ENCODE measurements around the gene SEMA4B. TPM values are rescaled to one million over a fixed set of nuclear protein-coding genes. Genes with fewer than 3 reads are reported as not detected.
"Not testable (repeated sequence)": the region's sequence is repeated elsewhere in the genome, so short reads cannot be mapped to it uniquely, and the experiment has no call there.

SEMA4B gene
- total RNA-seq, 1 experiment from 2014 or later, result 5.6 TPM

DNA sequence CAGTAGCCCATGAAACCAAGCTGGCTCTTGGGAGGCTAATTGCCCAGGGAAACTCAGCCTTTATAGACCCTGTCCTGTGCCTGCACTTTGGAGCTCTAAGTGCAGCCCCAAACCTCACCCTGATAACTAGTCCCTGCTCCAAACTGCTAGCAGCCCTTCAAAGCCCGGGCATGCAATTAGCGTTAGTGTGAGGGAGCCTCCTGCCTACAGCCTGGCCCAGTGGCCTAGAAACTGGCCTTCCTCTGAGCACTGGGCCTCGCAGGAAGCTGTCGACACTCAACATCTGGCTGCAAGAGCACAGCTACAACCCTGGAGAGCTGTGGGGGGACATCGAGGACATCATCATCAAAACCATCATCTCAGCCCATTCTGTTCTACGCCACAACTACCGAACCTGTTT lies 56.6 kb downstream of the SEMA4B start:
- DNase-seq (ENCODE audit: low read depth in 1 of 2, low spot score in 2 of 2), result no peak
- H3K4me1 ChIP-seq (replicated peaks), result peaks cover 10% of the 10 kb centered on the region
- H3K27ac ChIP-seq, result no peak overlapping the region
- no peak overlapping the region for H3K4me3 ChIP-seq
- no peaks in the 10 kb centered on the region for H3K9me3 ChIP-seq (replicated peaks)
- H3K36me3 ChIP-seq, result no peaks in the 10 kb centered on the region
- H3K27me3 ChIP-seq (replicated peaks), result no peaks in the 10 kb centered on the region

GRCh38 chr15:90259524-90259923 lies 58.4 kb downstream of the SEMA4B start:
- Histone ChIP-seq H3K27me3 (replicated peaks) (no peaks in the 10 kb centered on the region), H3K4me3 (no peak overlapping the region), H3K4me1 (replicated peaks) (peaks cover 13% of the 10 kb centered on the region), H3K27ac (no peak overlapping the region; the same call in 1 of the 2 replicates), H3K36me3 (no peaks in the 10 kb centered on the region), H3K9me3 (replicated peaks) (no peaks in the 10 kb centered on the region)
- peak in 1 of 2 experiments; percentile 43 for DNase-seq (ENCODE audit: low read depth in 1 of 2, low spot score in 2 of 2)

- H3K9me3 ChIP-seq (replicated peaks); H3K36me3 ChIP-seq; DNase-seq (ENCODE audit: low read depth in 1 of 2, low spot score in 2 of 2); H3K4me3 ChIP-seq; H3K27me3 ChIP-seq (replicated peaks); H3K27ac ChIP-seq: not testable (repeated sequence)
- peaks cover 22% of the 10 kb centered on the region for H3K4me1 ChIP-seq (replicated peaks)
Measured at GRCh38 chr15:90260731-90261130, 59.6 kb downstream of the SEMA4B start.

DNA sequence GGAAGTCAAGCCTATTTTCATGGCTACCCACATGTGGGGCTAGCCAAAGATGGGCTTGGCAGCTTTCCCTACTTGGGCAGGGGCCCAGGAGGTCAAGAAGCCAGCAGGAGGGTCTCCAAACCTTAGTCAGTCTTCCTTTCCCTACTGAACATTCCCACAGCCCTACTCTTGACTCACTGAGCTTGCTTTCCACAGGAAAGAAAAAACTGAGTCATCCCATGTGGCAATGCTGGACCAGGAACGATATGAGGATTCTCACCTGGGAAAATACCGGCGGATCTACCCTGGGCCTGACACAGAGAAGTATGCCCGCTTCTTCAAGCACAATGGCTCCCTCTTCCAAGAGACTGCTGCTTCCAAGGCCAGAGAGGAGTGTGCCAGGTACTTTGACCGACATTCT lies 60.7 kb downstream of the SEMA4B start:
- no peaks in the 10 kb centered on the region for H3K9me3 ChIP-seq (replicated peaks)
- H3K27ac ChIP-seq, result no peak overlapping the region
- H3K27me3 ChIP-seq (replicated peaks), result no peaks in the 10 kb centered on the region
- H3K4me1 ChIP-seq (replicated peaks), result peaks cover 24% of the 10 kb centered on the region
- peaks cover 3% of the 10 kb centered on the region for H3K36me3 ChIP-seq
- no peak for DNase-seq (ENCODE audit: low read depth in 1 of 2, low spot score in 2 of 2)
- H3K4me3 ChIP-seq, result no peak overlapping the region

DNA sequence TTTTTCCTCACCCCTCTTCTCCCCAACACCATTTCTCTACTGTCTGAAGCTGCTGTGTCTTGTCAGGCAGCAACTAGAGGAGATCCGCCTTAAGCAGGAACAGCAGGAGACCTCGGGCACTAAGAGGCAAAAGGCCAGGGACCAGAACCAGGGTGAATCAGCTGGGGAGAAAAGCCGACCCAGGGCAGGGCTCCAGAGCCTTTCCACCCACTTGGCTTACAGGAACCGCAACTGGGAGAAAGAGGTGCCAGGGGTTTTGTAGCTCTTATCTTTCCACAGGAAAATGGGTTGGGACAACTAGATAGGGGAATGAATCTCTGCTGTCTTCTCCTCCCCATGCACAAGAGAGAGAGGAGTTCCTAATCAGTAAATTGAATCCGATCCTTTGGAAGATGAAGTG lies 61.3 kb downstream of the SEMA4B start:
- no peaks in the 10 kb centered on the region for H3K27me3 ChIP-seq (replicated peaks)
- no peak for DNase-seq (ENCODE audit: low read depth in 1 of 2, low spot score in 2 of 2)
- peaks cover 30% of the 10 kb centered on the region for H3K4me1 ChIP-seq (replicated peaks)
- peaks cover 9% of the 10 kb centered on the region for H3K36me3 ChIP-seq
- H3K27ac ChIP-seq, result no peak overlapping the region
- no peaks in the 10 kb centered on the region for H3K9me3 ChIP-seq (replicated peaks)
- H3K4me3 ChIP-seq, result no peak overlapping the region

DNA sequence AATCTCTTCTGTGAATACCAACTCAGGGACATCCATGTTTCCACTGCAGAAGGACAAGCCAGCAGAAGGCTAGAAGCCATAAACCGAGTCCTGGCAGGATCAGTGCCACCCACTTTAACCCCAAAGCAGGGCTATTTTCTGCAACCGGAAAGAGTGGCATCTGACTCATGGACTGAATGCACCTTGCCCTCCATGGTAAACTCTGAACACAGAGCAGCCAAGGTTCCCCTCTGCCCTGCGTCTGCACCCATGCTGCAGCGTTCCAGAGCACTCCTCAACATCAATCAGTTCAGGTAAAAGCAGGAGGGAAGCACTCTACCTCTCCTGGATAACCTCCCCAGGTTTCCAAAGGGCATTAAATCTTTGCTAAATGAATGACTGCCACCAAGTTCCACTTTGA lies 63.5 kb downstream of the SEMA4B start:
- H3K27ac ChIP-seq, result peak overlapping the region; percentile 94; the same call in 1 of the 2 replicates
- peaks cover 31% of the 10 kb centered on the region for H3K4me1 ChIP-seq (replicated peaks)
- H3K27me3 ChIP-seq (replicated peaks), result no peaks in the 10 kb centered on the region
- peaks cover 21% of the 10 kb centered on the region for H3K36me3 ChIP-seq
- DNase-seq (ENCODE audit: low read depth in 1 of 2, low spot score in 2 of 2), result no peak
- H3K9me3 ChIP-seq (replicated peaks), result no peaks in the 10 kb centered on the region
- H3K4me3 ChIP-seq, result peak overlapping the region; percentile 81

DNA sequence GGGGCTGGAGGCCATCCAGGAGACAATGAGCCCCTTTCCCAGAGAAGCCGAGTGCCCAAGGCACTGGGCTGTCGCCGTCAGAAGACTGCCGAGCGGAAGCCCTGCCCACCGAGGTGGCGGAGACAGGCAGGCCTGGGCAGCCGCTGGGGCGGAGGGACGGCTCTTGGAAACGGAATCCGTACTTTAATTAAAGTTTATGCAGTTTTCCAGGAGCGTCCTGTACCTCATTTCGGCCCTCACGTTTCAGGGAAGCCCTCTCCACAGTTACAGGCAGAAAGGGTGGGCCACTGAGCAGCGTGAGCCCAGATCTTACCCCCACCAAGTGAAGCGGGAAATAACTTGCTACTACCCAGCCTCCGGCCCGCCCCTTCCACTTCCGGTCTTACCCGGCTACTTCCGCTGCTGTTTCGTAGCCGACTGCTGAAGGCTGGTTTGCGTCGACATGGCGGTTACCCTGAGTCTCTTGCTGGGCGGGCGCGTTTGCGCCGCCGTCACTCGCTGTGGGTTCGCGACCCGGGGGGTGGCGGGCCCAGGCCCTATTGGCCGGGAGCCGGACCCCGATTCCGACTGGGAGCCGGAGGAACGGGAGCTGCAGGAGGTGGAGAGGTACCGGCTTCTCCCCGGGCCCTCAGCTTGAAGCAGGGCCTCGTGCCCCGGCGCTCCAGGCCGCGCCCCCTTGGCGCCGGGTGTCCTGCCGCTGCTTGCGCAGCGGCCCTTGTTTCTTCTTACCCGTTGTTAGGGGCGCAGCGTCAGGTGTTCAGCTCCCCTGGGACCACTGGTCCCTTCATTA lies 64.3 kb downstream of the SEMA4B start, which contains the start of gene NGRN:
NGRN (plus strand) TSS at position 402 of the 790 bp plus-strand sequence; CDS start at position 443, 41 bp downstream.
- Histone ChIP-seq H3K27ac (peak within 1 kb of the TSS; percentile 94), H3K4me1 (replicated peaks) (peaks cover 27% of the 10 kb centered on the region), H3K4me3 (peak within 1 kb of the TSS; percentile 81), H3K36me3 (peaks cover 29% of the 10 kb centered on the region), H3K27me3 (replicated peaks) (no peaks in the 10 kb centered on the region), H3K9me3 (replicated peaks) (no peaks in the 10 kb centered on the region)
- DNase-seq (ENCODE audit: low read depth in 1 of 2, low spot score in 2 of 2), result peak; percentile 91 to 96

DNA sequence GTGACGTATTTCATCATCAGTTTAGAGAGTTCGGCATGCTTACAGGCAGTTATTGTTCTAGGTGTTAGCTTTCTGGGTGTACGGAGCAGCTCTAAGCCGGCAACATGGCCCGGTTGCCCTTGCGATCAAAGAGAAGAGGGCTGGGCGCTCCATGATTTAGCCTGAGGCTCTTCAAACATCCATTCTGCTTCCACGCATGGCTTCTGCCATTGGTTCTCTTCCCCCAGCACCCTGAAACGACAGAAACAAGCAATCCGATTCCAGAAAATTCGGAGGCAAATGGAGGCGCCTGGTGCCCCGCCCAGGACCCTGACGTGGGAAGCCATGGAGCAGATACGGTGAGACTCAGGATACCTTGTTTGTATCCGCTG lies 64.9 kb downstream of the SEMA4B start:
- no peak for DNase-seq (ENCODE audit: low read depth in 1 of 2, low spot score in 2 of 2)
- no peaks in the 10 kb centered on the region for H3K27me3 ChIP-seq (replicated peaks)
- no peaks in the 10 kb centered on the region for H3K9me3 ChIP-seq (replicated peaks)
- peak overlapping the region; percentile 94 for H3K27ac ChIP-seq
- H3K4me1 ChIP-seq (replicated peaks), result peaks cover 27% of the 10 kb centered on the region
- peak overlapping the region; percentile 81 for H3K4me3 ChIP-seq
- H3K36me3 ChIP-seq, result peaks cover 34% of the 10 kb centered on the region

GRCh38 chr15:90266485-90266884 lies 65.4 kb downstream of the SEMA4B start:
- Histone ChIP-seq H3K27ac (peak overlapping the region; percentile 94), H3K4me1 (replicated peaks) (peaks cover 27% of the 10 kb centered on the region), H3K36me3 (peaks cover 39% of the 10 kb centered on the region), H3K4me3 (peak overlapping the region; percentile 81), H3K27me3 (replicated peaks) (no peaks in the 10 kb centered on the region), H3K9me3 (replicated peaks) (no peaks in the 10 kb centered on the region)
- DNase-seq (ENCODE audit: low read depth in 1 of 2, low spot score in 2 of 2), result no peak

DNA sequence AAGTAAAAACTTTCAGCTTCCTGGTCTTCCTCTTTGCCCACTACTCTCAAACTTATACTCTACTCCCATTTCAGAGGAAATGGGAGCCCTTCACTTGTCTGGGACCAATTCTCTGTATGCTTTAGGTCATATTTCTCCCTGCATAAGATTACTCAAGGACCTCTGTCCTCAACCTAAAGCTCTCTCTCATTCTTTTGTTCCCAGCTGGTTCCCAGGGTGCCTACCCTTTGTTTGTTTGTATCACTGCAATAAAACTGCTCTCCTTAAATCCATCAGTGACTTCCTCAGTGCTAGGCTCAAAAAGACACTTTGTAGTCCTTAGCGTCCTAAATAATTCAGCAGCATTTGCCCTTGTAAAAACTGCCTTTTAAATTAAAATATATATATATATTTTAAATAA lies 67.3 kb downstream of the SEMA4B start:
- Histone ChIP-seq H3K4me1 (replicated peaks) (peaks cover 27% of the 10 kb centered on the region), H3K27ac (no peak overlapping the region), H3K4me3 (no peak overlapping the region), H3K9me3 (replicated peaks) (no peaks in the 10 kb centered on the region), H3K27me3 (replicated peaks) (no peaks in the 10 kb centered on the region), H3K36me3 (peaks cover 58% of the 10 kb centered on the region)
- DNase-seq (ENCODE audit: low read depth in 1 of 2, low spot score in 2 of 2), result no peak

GRCh38 chr15:90270502-90271150 lies 69.5 kb downstream of the SEMA4B start:
- DNase-seq (ENCODE audit: low read depth in 1 of 2, low spot score in 2 of 2), result no peak

DNA sequence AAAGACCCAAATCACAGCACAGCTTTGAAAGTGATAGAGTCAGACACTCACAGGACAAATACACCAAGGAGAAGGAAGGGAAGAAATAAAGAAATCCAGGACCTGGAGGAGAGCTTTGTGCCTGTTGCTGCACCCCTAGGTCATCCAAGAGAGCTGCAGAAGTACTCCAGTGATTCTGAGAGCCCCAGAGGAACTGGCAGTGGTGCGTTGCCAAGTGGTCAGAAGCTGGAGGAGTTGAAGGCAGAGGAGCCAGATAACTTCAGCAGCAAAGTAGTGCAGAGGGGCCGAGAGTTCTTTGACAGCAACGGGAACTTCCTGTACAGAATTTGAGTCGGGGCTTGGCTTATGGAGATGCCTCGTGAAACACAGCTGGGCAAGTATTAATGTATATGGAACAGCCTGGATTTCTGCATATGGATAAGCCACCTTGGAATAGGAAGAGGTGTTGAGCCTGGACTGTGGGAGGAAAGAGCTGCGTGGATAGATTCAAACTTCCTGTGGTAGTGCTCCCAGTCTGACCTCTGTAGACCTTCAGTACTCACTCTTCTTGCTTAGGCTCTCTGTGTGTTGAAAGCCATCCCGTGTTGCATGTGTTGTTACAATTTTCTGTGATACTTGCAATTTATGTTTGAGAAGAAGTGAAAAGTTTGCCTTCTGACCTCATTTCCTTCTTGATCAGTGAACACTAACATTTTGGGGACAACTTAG lies 70.5 kb downstream of the SEMA4B start:
- Histone ChIP-seq H3K27me3 (replicated peaks) (no peaks in the 10 kb centered on the region), H3K27ac (no peak overlapping the region), H3K4me1 (replicated peaks) (peaks cover 15% of the 10 kb centered on the region), H3K4me3 (no peak overlapping the region), H3K36me3 (peaks cover 80% of the 10 kb centered on the region), H3K9me3 (replicated peaks) (no peaks in the 10 kb centered on the region)
- no peak for DNase-seq (ENCODE audit: low read depth in 1 of 2, low spot score in 2 of 2)

More at GRCh38 chr15:90270502-90271150, 69.5 kb downstream of the SEMA4B start:
- peaks cover 15% of the 10 kb centered on the region for H3K4me1 ChIP-seq (replicated peaks)
- H3K27me3 ChIP-seq (replicated peaks), result no peaks in the 10 kb centered on the region
- H3K4me3 ChIP-seq, result no peak overlapping the region
- H3K27ac ChIP-seq, result no peak overlapping the region
- H3K36me3 ChIP-seq, result peaks cover 77% of the 10 kb centered on the region
- no peaks in the 10 kb centered on the region for H3K9me3 ChIP-seq (replicated peaks)

GRCh38 chr15:90278467-90278866 lies 77.3 kb downstream of the SEMA4B start:
- H3K4me1 ChIP-seq (replicated peaks); DNase-seq (ENCODE audit: low read depth in 1 of 2, low spot score in 2 of 2); H3K9me3 ChIP-seq (replicated peaks); H3K4me3 ChIP-seq; H3K27ac ChIP-seq; H3K27me3 ChIP-seq (replicated peaks): not testable (repeated sequence)
- peaks cover 23% of the 10 kb centered on the region for H3K36me3 ChIP-seq

Measured in SJSA1 (cell line).